Measurements from ENCODE around the gene CTPS2. TPM values are rescaled to one million over a fixed set of nuclear protein-coding genes. Genes with fewer than 3 reads are reported as not detected.

The CTPS2 gene
- total RNA-seq, 1 donor from 2014 or later = 12.6 TPM

GRCh38 chrX:16594490-16594889 is 118.0 kb downstream of the CTPS2 start:
- no peaks in the 10 kb centered on the region for H3K27me3 ChIP-seq
- intact Hi-C loops (cut with DNase I) = no loop called here
- TF ChIP-seq CTCF (IDR thresholded peaks at IDR 0.05) = no peak
- DNase-seq (ENCODE audit: low spot score in 2 of 2) = no peak
- no peak overlapping the region for H3K4me3 ChIP-seq
- H3K9me3 ChIP-seq = no peaks in the 10 kb centered on the region
- H3K27ac ChIP-seq = no peak overlapping the region
- no peaks in the 10 kb centered on the region for H3K36me3 ChIP-seq
- no peaks in the 10 kb centered on the region for H3K4me1 ChIP-seq

GRCh38 chrX:16593801-16594200 is 118.7 kb downstream of the CTPS2 start:
- no peak overlapping the region for H3K4me3 ChIP-seq
- H3K9me3 ChIP-seq = no peaks in the 10 kb centered on the region
- H3K36me3 ChIP-seq = no peaks in the 10 kb centered on the region
- no peak overlapping the region for H3K27ac ChIP-seq
- H3K4me1 ChIP-seq = no peaks in the 10 kb centered on the region
- no peak for DNase-seq (ENCODE audit: low spot score in 2 of 2)
- intact Hi-C loops (cut with DNase I) = no loop called here
- TF ChIP-seq CTCF (IDR thresholded peaks at IDR 0.05) = no peak
- no peaks in the 10 kb centered on the region for H3K27me3 ChIP-seq

- no peaks in the 10 kb centered on the region for H3K27me3 ChIP-seq
- H3K27ac ChIP-seq = no peak overlapping the region
- intact Hi-C loops (cut with DNase I) = no loop called here
- no peaks in the 10 kb centered on the region for H3K36me3 ChIP-seq
- no peaks in the 10 kb centered on the region for H3K9me3 ChIP-seq
- no peak overlapping the region for H3K4me3 ChIP-seq
- no peaks in the 10 kb centered on the region for H3K4me1 ChIP-seq
- no peak for TF ChIP-seq CTCF (IDR thresholded peaks at IDR 0.05)
- no peak for DNase-seq (ENCODE audit: low spot score in 2 of 2)
These were observed 120.2 kb downstream of the CTPS2 start for GRCh38 chrX:16592194-16592770.

- H3K9me3 ChIP-seq = no peaks in the 10 kb centered on the region
- H3K27ac ChIP-seq = no peak overlapping the region
- H3K27me3 ChIP-seq = no peaks in the 10 kb centered on the region
- intact Hi-C loops (cut with DNase I) = no loop called here
- H3K36me3 ChIP-seq = no peaks in the 10 kb centered on the region
- H3K4me3 ChIP-seq = no peak overlapping the region
- TF ChIP-seq CTCF (IDR thresholded peaks at IDR 0.05) = no peak
- DNase-seq (ENCODE audit: low spot score in 2 of 2) = no peak
- no peaks in the 10 kb centered on the region for H3K4me1 ChIP-seq
These were observed 122.6 kb downstream of the CTPS2 start for GRCh38 chrX:16589826-16590225.

- Histone ChIP-seq H3K4me1 (no peaks in the 10 kb centered on the region), H3K27me3 (no peaks in the 10 kb centered on the region), H3K4me3 (no peak overlapping the region), H3K9me3 (no peaks in the 10 kb centered on the region), H3K27ac (no peak overlapping the region), H3K36me3 (no peaks in the 10 kb centered on the region)
- intact Hi-C loops (cut with DNase I) = no loop called here
- no peak for DNase-seq (ENCODE audit: low spot score in 2 of 2)
- TF ChIP-seq CTCF (IDR thresholded peaks at IDR 0.05) = no peak
These were observed 123.3 kb downstream of the CTPS2 start for GRCh38 chrX:16589211-16589610.

GRCh38 chrX:16588266-16588665 is 124.2 kb downstream of the CTPS2 start:
- no peak for TF ChIP-seq CTCF (IDR thresholded peaks at IDR 0.05)
- no peaks in the 10 kb centered on the region for H3K27me3 ChIP-seq
- intact Hi-C loops (cut with DNase I) = no loop called here
- H3K4me1 ChIP-seq = no peaks in the 10 kb centered on the region
- H3K4me3 ChIP-seq = no peak overlapping the region
- H3K9me3 ChIP-seq = no peaks in the 10 kb centered on the region
- no peak for DNase-seq (ENCODE audit: low spot score in 2 of 2)
- no peak overlapping the region for H3K27ac ChIP-seq
- no peaks in the 10 kb centered on the region for H3K36me3 ChIP-seq

Measured in ascending aorta (tissue), 2 donors.